LoVo (cell line): ENCODE results near the gene MACROD1.

Experiments used
- DNase-seq: peaks from one replicate; pipeline ENCODE4 v3.0.0-alpha.2; 2016; ENCODE audit warnings: low spot score

MACROD1 gene

DNA sequence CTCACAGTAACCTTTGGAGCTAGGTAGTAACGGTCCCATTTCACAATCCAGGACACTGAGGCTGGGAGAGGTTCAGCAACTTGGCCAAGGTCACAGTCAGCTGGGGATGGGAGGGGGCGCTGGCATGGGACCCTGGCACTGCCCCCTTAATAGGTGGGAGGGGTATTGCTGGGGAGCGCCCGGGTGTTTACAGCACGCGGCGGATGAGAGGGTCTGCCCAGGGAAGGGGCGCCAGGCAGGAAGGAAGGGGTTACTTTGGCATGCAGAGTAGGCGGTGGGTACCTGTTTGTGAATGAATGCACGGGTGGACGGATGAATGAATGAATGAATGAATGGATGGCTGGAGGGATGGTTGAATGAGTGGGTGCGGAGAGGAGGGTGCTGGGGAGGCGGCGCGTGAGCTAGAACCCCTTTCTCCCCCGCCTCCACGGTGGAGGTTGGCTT lies 130.8 kb downstream of the MACROD1 start:
- no peak for DNase-seq

DNA sequence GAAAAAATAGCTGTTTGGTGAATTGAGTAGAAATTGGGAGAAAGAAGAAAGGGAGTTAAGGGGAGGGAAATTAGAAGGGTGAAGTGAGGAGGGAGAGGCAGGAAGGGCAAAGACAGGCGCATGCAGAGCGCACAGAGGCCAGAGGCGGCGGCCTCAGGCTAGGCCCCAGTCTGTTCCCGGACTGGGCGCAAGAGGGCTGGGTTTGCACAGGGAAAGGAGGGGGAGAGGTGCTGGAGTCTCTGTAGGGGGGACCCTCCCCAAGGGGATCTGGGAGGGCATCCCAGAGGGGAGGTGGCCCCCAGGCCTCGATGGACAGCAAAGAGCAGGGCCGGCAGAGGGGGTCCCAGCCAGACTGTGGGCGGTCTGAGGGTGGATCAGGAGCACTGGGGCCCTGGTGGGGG lies 131.5 kb downstream of the MACROD1 start:
- DNase-seq = no peak

DNA sequence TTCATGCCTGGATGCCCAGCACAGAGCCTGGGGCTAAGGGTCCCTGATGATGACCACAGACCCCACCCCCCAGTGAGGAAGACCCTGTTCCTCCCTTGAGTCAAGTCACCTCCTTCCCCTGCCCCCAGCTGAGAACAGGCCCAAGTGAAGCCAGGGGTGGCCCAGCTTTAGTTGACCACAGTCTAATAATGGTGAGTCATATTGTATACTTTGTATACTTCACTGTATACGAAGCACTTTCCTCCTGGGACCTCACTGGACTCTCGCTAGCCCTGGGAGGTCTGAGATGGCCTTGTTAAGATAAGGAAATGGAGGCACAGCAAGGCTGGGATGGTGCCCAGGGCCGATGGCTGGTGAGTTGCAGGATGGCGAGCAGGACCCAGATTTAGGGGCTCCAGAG lies 133.9 kb downstream of the MACROD1 start:
- no peak for DNase-seq

DNA sequence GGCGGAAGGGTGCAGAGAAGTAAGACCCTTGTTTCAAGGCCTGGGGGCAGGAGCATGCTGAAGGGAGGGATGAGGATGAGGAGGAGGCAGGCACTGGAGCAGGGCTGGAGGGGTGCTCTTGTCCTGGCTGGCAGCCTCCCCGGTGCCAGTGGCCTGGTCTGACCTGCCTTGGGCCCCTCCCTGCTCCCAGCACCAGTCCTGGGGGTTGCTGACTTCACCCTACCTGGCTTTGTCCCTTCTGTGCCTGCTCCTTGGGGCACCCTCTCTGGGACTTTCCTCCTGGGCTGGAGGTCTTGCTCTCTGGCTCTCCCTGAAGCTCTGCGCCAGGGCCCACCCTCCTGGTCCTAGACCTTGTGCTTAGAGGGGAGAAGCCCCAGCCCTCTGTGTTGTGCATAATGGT lies 134.9 kb downstream of the MACROD1 start:
- no peak for DNase-seq

DNA sequence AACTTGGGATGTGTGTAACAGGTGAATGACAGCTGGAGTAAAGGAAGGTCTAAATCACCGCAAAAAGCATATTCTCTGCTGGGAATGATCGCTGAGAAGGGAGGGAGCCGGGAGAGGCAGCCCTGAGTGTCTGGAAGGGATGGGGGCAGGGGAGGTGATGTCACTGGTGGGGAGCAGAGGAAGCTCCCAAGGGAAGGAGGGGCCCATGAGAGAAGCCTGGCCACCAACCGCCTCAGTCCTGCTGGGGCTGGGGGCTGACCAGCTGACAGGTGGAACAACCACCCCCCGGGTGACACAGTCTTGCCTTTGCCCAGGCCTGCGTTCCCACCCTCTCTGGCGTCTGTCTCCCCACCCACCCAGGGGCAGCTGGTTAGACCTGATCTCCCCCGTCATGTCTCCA lies 136.1 kb downstream of the MACROD1 start:
- DNase-seq = no peak

DNA sequence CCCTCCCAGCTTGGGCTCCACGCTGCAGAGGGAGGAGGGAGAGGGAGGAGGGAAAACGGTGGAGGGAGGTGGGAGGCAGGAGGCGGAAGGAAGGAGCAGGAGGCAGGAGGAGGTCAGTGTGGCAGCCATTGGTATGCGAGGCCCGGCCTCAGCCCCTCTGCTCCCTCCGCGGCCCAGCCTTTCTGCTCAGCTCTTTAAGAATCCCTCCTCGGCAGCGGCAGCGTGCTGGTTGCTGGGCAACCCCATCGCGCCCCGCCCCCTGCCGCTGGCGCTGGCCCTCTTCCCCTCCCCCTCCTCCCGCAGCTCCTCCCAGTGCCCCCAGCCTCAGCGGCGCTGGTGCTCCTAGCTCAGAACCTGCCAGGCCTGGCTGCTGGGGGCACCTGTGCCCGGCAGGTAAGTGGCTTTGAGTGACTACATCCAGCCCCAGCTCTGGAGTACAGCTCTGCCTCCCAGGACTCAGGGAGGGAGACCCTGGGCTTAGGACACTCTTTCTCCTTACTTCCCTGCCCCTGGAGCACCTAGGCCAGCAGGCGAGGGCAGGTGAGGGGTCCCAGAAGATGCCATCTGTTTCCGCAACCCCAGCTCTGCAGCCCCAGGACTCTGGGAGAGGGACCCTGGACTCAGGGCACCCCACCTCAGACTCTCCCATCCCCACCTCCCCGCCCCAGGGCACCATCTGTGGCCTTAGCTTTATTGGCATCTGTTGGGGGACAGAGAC lies 137.4 kb downstream of the MACROD1 start:
- no peak for DNase-seq

DNA sequence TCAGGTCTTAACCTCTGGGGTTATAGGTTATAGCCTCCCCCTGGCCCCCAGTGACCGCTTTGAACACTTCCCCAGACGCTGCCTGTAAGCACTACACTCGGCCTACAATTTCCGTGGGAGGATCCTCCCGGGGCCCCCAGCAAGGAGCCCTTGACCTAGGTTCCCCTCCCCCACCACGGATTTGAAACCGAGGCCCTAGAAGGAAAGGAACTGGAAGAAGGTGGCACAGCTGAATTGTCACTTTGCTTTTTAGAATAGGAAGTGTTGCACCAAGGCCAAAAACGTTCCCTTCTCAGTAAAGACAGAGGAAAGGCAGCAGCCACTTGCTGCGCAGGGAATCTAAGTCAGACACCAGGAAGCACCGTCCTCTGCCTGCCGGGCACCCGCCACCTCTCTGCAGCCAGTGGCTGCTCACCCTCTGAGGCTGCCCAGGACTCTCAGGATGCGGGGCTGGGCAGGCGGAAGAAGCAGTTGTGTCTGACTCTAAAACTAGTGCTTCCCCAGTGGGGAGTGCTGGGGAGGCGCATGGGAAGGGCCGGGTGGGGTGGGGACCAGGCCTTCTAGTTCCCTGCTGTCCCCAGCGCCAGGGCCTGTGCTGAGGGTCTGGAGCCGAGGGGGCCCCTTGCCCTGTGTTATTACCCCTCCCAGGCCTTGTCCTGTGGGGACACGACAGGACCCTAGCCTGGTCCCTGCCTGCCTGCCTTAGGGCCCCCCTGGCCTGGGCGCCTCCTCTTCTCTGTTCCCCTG lies 138.1 kb downstream of the MACROD1 start:
- no peak for DNase-seq

DNA sequence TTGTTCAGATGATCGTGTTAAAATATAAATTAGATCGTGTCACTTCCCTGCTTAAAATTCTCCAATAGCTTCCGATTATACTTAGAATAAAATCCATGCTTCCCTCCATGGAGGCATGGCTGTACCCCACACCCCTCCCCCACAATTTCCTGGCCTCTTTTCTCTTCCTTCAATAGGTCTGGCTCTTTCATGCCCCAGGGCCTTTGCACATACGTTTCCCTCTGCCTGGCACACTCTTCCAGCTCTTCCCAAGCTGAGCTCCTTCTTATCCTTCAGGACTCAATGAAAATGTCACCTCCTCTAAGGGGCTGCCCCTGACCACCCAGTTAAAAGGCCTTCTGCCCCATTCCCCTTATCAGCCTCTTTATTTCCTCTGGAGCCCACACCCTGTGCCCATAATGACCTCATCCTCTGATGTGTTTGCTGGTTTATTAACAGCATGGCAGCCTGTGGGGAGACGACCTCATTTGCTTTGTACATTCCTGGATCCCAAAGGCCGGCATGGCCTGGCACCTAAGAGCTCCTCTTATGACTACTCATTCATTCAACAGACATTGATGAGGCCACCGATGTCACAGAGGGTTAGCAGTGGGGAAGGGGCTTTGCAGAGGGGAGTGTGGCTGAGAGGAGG lies 139.2 kb downstream of the MACROD1 start:
- DNase-seq = no peak

DNA sequence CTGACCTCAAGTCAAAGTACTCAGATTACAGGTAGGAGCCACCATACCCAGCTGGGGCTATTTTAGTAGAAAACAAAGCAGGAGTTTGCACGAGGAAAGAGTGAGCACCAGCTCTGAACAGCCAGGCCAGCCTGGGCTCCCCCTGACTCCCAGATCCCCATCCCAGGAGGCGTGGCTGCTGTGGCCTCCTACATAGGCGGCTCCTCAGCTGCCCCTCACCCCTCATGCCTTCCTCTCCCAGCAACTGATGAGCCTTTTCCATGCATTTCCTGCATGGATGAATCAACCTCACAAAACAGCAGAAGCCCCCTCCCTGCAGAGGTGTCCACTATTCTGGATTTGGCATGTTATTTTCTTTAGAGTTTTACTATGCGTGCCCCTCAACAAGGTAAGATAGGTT lies 140.7 kb downstream of the MACROD1 start:
- no peak for DNase-seq

DNA sequence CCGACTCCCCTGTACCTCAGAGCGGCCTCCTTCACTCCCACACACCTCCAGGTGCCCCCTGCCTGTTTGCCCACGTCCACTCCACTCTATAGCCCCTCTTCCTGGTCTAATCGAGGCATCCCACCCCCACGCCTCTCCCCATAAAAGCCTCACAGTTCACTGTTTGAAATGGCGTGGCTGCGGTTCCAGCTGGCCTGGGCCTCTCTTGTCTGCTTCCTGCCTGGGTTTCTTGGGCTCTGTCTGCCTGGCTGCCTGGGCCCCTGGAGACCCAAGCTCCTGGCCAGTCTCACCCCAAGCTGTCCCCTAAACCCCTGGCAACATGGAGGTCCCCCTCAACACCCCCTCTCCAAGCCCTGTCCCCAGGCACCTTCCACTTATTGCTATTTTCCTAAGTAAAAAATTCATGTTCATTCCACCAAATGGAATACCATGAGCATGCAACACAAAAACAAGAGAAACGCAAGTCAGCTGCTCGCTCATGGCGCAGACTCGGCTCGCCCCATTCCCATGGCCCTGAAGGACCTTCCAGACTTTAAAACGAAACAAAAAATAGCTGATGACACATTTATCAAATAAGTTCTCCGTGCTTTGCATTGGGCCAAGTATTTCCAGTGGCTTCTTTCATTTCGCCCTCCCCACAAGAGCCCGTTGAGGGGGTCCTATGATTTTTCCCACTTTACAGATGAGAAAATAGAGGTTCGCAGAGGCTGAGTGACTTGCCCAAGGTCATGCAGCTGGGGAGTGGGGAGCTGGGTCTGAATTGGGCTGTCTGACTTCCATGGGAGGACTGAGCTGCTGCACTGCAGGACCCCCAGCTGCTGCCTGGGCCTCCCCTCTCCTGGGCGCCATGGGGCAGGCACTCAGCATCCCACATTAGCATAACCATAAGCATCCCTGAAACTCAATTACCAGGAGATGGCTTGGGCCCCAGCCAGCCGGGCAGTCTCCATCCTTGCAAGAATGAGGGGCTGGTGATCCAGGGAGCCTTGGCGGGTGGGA lies 141.9 kb downstream of the MACROD1 start:
- DNase-seq = no peak

DNA sequence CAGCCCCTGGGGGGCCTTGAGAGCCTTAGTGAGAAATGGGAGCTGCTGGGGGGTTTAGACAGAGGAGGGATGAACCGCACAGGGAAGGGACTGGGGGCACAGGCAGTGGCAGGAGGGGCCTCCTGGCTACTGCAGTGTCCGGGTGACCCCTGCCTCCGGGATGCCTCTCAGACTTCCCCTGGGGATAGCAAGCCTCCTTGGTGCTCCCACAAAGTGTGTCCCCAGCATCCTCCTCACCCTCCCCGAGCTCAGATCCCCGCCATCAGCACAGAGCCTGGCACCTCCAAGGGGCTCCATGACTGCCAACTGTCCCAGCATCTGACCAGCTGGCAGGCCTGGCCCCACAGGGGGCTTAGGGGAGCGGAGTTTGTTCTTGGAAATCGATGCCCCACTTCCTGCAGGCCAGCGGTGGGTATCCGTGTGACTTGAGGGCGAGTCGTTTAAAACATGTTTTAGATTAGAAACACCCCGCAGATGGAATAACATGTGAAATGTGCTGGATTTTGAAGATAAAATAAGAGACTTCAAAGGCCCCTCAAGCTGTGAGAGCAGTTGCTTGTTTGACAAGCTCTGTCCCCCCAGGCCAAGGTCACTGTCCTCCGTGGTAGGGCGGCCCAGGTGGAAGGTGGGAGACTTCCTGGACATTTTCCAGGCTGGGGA lies 143.7 kb downstream of the MACROD1 start:
- no peak for DNase-seq

DNA sequence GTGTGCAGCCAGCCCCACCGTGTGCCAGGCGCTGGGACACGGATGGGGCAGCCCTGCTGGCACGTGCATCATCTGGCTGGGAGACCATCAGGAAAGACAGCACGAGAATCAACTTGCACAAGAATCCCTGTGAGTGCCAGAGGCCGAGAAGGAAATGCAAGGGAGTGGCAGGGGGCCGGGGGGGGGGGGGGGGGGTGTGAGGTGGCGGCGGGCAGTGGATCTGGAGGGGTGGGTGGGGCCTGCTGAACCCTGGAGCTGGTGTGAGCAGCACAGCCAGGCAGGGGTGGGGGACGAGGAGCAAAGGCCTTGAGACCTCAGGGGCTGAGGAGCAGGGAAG lies 144.2 kb downstream of the MACROD1 start:
- DNase-seq = no peak

DNA sequence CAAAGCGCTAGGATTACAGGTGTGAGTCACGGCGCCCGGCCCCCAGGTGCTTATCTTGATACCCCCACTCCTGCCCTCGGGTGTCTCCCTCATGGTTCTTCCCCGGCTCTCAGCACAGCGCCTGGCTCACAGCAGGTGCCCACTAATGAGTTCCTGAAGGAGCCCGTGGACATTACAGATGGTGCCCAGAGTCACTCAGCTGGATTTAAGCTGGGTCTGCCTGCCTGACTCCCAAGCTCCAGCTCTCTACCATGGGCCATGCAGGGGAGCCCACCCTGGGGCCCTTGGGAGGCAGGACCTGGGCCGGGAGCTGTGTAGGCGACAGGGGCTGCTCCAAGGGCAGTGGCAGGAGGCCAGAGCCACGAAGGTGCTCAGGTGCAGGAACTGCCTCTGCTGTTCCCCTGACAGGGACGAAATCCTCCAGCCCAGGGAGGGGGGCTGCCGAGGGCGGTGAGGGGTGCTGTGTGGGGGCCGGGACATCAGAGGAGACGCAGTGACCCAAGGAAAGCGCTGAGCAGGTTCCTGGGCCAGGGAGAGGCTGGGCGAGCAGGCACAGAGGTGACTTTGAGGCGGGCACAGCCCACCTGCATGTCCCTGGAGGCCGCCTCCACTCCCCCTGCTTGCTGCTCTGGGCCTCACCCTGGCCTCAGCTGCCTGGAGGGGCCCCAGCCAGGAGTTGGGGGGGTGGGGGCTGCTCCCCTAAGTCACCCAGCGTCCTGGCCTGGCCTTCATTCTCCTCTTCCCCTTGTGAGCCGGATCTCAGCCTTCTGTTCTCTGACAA lies 144.7 kb downstream of the MACROD1 start:
- no peak for DNase-seq

DNA sequence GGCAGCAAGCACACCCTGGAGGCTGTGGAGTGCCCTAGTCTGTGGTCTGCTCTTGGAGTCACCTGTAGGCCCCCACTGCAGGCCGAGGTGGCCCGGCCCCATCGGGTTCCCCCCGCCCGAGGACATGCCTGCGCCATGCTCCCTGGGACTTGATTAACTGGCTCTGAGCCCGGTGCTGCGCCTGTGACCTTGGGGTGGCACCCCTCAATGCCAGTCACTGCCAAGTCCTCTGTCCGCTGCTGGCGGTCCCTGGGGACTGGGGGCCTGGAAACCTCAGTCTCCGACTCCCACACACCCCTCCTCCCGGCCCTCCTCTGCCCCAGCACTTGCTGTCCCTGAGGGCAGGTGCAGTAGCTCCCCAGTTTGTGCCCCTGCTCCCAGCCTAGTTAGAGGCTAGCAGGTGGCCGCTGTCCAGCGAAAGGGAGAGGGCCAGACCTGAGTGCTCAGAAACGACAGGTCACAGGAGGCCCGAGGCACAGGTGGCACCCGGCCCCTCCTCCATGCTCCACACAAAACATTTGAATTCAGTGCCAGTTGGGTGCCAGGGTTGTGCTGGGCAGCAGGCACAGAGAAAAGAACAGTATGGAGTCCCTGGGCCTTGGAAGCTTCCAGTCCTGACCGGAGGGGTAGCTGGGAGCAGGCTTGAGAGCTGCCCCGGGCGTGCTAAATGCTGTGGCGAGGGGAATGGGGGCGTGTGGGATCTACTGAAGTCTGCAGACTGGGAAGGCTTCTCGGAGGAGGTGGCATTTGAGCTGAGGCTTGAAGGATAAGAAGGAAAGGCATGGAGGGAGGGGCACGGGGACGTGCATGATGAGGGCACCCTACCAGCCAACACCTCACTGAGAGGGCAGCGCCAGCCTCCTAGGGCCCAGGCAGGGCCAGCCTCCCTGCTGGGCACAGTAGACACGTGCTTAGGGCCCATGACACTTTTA lies 146.5 kb downstream of the MACROD1 start:
- DNase-seq = no peak

DNA sequence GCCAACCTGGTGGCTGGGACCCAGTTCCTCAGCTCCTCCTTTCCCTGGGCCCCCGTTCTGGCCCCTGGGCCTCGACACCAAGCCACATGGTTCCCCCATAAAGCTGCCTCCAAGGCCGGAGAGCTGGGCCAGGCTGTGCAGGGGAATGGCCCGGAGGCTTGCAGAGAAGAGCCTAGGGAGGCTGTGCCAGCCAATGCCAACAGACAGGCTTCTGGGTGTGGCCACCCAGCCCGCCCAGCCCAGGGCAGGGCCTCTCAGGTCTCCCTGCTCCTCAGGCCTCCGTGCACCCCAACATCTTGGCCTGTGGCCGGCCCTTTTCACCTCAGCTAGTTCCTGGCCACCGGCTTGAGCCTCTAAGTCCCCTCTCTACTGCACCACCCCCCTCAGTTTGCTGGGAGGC lies 147.6 kb downstream of the MACROD1 start:
- no peak for DNase-seq

DNA sequence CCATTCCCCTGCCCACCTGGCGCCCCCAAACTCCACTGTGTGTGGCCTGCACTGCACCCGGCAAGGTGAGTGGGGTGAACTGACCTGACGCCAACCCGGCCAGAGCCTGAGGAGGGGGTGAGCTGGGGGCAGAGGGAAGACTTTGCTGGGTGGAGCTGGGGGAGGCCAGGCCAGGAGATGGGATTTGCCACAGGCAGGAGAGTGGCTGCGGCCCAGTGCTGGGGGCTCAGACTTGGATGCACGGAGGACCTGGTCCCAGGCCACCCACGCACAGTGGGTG lies 148.0 kb downstream of the MACROD1 start:
- no peak for DNase-seq

DNA sequence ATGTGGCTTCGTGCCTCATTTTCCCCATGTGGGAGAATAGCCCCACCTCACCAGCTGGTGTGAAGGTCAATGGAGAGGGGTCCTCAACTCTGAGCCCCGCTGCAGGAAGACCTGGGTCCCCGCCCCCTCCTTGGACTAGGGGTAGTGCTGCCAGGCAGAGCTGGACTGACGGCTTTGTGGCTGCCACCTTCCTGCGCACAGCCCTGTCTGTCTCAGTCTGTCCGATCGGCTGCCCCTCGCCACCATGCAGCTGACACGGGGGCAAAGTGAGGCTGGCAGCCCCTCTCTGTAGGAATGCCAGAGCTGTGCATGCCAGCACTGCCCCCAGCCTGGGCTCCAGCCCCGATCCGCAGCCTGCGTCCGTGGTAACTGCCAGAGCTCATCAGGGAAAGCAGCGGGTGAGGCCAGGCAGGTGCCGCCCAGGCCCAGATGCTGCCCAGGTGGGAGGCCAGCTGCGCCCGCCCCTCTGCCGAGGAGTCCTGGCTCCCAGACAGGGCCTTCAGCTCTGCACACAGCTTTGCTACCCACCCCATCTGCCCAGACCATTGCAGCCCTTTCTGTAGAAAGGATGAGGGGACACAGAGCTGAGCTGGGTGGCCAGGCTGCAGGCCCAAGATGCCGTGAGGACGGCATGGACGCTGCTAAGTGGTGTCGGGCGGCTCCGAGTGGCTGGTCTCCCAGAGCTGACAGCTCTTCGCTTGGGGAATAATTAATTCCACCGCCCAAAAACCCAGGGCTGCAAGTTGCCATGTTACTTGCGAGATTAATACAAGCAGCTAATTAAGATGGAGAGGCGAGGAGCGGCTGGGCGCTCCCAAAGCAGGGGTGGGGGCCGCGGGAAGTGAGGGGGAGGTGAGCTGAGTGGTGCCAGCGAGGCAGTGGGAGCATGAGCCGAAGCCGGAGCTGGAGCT lies 149.7 kb downstream of the MACROD1 start:
- DNase-seq = no peak

DNA sequence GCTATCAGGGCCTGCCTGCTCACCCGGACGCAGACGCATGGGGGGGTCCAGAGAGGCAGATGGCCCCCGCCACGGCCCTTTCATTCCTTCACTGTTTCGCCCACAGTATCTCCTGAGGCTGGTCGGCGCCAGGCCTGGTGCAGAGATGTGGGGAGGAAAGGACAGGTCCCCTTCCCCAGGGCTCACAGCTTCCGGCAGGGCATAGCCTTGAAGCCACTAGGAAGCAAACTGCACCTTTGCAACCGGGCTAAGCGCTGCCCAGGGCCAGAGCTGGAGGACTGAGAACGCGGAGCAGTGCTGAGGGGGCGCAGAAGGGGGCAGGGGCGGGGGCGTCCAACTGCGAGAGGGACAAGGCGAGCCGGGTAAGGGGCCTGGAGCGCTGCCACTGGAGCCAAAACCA lies 150.4 kb downstream of the MACROD1 start:
- no peak for DNase-seq

DNA sequence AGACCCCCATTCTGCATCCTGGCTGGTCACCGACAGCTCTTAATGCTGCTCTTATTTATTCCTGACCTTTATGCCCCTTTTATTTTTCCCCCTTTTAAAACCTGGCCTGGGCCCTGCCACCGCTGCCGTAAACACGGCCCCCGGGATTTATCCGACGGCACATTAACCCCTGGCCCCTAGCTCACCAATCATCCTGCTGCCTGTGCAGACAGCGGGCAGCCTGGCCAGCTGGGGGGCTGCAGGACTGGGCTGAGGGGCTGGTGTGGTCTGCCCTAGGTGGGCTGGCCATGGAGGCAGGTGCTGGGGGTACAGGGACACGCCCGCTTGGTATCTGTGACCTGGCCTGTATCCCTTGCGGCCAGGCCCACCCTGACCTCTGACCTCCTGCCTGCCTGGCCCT lies 151.6 kb downstream of the MACROD1 start:
- no peak for DNase-seq
